Measurements from ENCODE around the gene KRT82.
"Not testable (repeated sequence)": the region's sequence is repeated elsewhere in the genome, so short reads cannot be mapped to it uniquely, and the experiment has no call there.

Gene KRT82

GRCh38 chr12:52434760-52435530, 28.8 kb upstream of the KRT82 start:
- no peak for DNase-seq

GRCh38 chr12:52434081-52434733, 28.1 kb upstream of the KRT82 start, which contains the start of gene KRT75:
KRT75 (minus strand) TSS chr12:52434371; CDS start chr12:52434304, 67 bp downstream.
- DNase-seq, result no peak

- DNase-seq, result no peak
Observed at GRCh38 chr12:52433501-52434080, 27.5 kb upstream of the KRT82 start.

- no peak for DNase-seq
Observed at GRCh38 chr12:52432559-52433207, 26.5 kb upstream of the KRT82 start.

- no peak for DNase-seq
Observed at GRCh38 chr12:52428121-52428520, 22.0 kb upstream of the KRT82 start.

GRCh38 chr12:52427083-52427482, 20.9 kb upstream of the KRT82 start:
- DNase-seq, result no peak

- no peak for DNase-seq
Observed at GRCh38 chr12:52426034-52426433, 19.9 kb upstream of the KRT82 start.

GRCh38 chr12:52425466-52425865, 19.3 kb upstream of the KRT82 start:
- DNase-seq, result no peak

GRCh38 chr12:52423661-52424500, 17.7 kb upstream of the KRT82 start:
- DNase-seq, result no peak

GRCh38 chr12:52423035-52423434, 16.9 kb upstream of the KRT82 start:
- DNase-seq, result no peak

- DNase-seq, result no peak
Observed at GRCh38 chr12:52419656-52420055, 13.5 kb upstream of the KRT82 start.

GRCh38 chr12:52418576-52419110, 12.5 kb upstream of the KRT82 start:
- no peak for DNase-seq

GRCh38 chr12:52417740-52418139, 11.6 kb upstream of the KRT82 start:
- no peak for DNase-seq

- DNase-seq, result no peak
Observed at GRCh38 chr12:52416795-52417194, 10.7 kb upstream of the KRT82 start.

- DNase-seq, result no peak
Observed at GRCh38 chr12:52415870-52416750, 10.0 kb upstream of the KRT82 start.

- DNase-seq, result no peak
Observed at GRCh38 chr12:52414936-52415335, 8.8 kb upstream of the KRT82 start.

- no peak for DNase-seq
Observed at GRCh38 chr12:52413782-52414345, 7.7 kb upstream of the KRT82 start.

- no peak for DNase-seq
Observed at GRCh38 chr12:52413202-52413601, 7.1 kb upstream of the KRT82 start.

GRCh38 chr12:52411815-52412214, 5.7 kb upstream of the KRT82 start:
- no peak for DNase-seq

- not testable (repeated sequence) for DNase-seq
Observed at GRCh38 chr12:52410589-52411248, 4.6 kb upstream of the KRT82 start.

Data from SHP77 treated with DMSO at 0.1 percent for 48 hours (cell line).